H1 (cell line): Measurements from ENCODE around the gene RADX. TPM values are rescaled to one million over a fixed set of nuclear protein-coding genes. Genes with fewer than 3 reads are reported as not detected.

ENCODE experiments used
- CTCF ChIA-PET: fragments of 300-600 bp; sonication (Branson Sonifier 250); formaldehyde crosslinking; loops from one replicate; lab custom pipeline; 2021; ENCODE audit not compliant: partially characterized antibody; lab: Charles Lee
- POLR2A ChIA-PET: fragments of 300-600 bp; sonication (Branson Sonifier 250); formaldehyde crosslinking; loops from one replicate; lab custom pipeline; 2021; ENCODE audit warnings: inconsistent platforms; ENCODE audit not compliant: partially characterized antibody; lab: Charles Lee
- DNase-seq, 2 experiments: peaks; one replicate each; pipeline versions ENCODE4 v3.0.0 to v3.0.0-alpha.2; 2010 to 2022; ENCODE audit warnings: low spot score in 2 of 2, low read depth in 1 of 2, mixed read lengths in 1 of 2
- FAIRE-seq: peaks from 2 replicates; lab custom pipeline; 2011; peaks lifted over from hg19 to GRCh38; lab: Jason Lieb, UNC
- H2AFZ ChIP-seq: 2 replicates; pipeline ENCODE4 v1.8.1; 2012; ENCODE audit warnings: low read length, inconsistent platforms
- H2AK5ac ChIP-seq: 2 replicates; pipeline ENCODE4 v1.6.1; 2013; ENCODE audit warnings: low read depth, low read length
- H2BK120ac ChIP-seq: replicated peaks from 2 replicates; pipeline ENCODE3; 2013; ENCODE audit warnings: low read depth, low read length, inconsistent platforms
- H2BK12ac ChIP-seq: 2 replicates; pipeline ENCODE4 v1.6.1; 2013; ENCODE audit warnings: low read depth, low read length
- H2BK15ac ChIP-seq: 2 replicates; pipeline ENCODE4 v1.6.1; 2013; ENCODE audit warnings: low read length
- H2BK20ac ChIP-seq: 2 replicates; pipeline ENCODE4 v1.6.1; 2013; ENCODE audit warnings: low read length
- H2BK5ac ChIP-seq: 2 replicates; pipeline ENCODE4 v1.6.1; 2013; ENCODE audit warnings: low read depth, low read length
- H3K14ac ChIP-seq: 2 replicates; pipeline ENCODE4 v1.6.1; 2013; ENCODE audit warnings: inconsistent platforms; ENCODE audit not compliant: insufficient read length
- H3K18ac ChIP-seq: 2 replicates; pipeline ENCODE4 v1.6.1; 2013; ENCODE audit warnings: low read length; ENCODE audit errors: extremely low read depth
- H3K23ac ChIP-seq: 2 replicates; pipeline ENCODE4 v1.6.1; 2013; ENCODE audit warnings: inconsistent platforms; ENCODE audit not compliant: insufficient read length
- H3K23me2 ChIP-seq: 2 replicates; pipeline ENCODE4 v1.6.1; 2013; ENCODE audit warnings: low read depth, low read length
- H3K27ac ChIP-seq: 2 replicates; pipeline ENCODE4 v1.6.1; 2011; ENCODE audit warnings: low read depth, low read length, inconsistent platforms
- H3K27me3 ChIP-seq, 4 experiments: replicated peaks in 1 of 4; 1 replicate in 1 of 4; 2 replicates in 3 of 4; pipeline versions ENCODE4 v1.6.1 to v1.8.1; 2011 to 2013; ENCODE audit warnings: low read length in 3 of 4, mild to moderate bottlenecking in 3 of 4, inconsistent platforms in 2 of 4, mixed read lengths in 2 of 4, moderate library complexity in 1 of 4; ENCODE audit not compliant: control insufficient read depth in 3 of 4, insufficient read depth in 3 of 4; ENCODE audit errors: extremely low read depth in 1 of 4
- H3K36me3 ChIP-seq, 4 experiments: 2 replicates each; pipeline versions ENCODE4 v1.6.1 to v1.8.1; 2011 to 2013; ENCODE audit warnings: mild to moderate bottlenecking in 4 of 4, low read length in 3 of 4, moderate library complexity in 2 of 4, control low read depth in 1 of 4, inconsistent platforms in 1 of 4; ENCODE audit not compliant: insufficient read depth in 4 of 4, control insufficient read depth in 2 of 4
- H3K4ac ChIP-seq: replicated peaks from 2 replicates; pipeline ENCODE3; 2013; ENCODE audit warnings: low read length, low read depth, mixed read lengths, inconsistent platforms; ENCODE audit not compliant: insufficient read length
- H3K4me1 ChIP-seq, 4 experiments: replicated peaks in 1 of 4; 1 replicate in 1 of 4; 2 replicates in 3 of 4; pipeline versions ENCODE4 v1.6.1 to v1.8.1; 2011 to 2013; ENCODE audit warnings: low read length in 3 of 4, inconsistent platforms in 2 of 4, mixed read lengths in 1 of 4; ENCODE audit not compliant: insufficient read depth in 4 of 4, control insufficient read depth in 3 of 4
- H3K4me2 ChIP-seq, 2 experiments: 2 replicates each; pipeline versions ENCODE4 v1.6.1 to v1.8.1; 2011 to 2013; ENCODE audit warnings: low read depth in 2 of 2, low read length in 2 of 2, control low read depth in 1 of 2, inconsistent platforms in 1 of 2, mild to moderate bottlenecking in 1 of 2; ENCODE audit not compliant: insufficient read depth in 1 of 2
- H3K4me3 ChIP-seq, 4 experiments: fragments of 200-600, 300-600 bp in 1 of 4; sonication (generic), shearing (Covaris generic), sonication (Bioruptor Twin) in 1 of 4; 2 replicates each; pipeline versions ENCODE4 v1.5.1 to v1.8.1; 2011 to 2016; ENCODE audit warnings: low read length in 4 of 4, low read depth in 3 of 4, control low read depth in 2 of 4, inconsistent platforms in 2 of 4, mild to moderate bottlenecking in 2 of 4, mixed read lengths in 1 of 4, moderate library complexity in 1 of 4; ENCODE audit not compliant: insufficient read depth in 2 of 4; ENCODE audit errors: extremely low read depth in 1 of 4
- H3K56ac ChIP-seq: replicated peaks from 2 replicates; pipeline ENCODE3; 2013; ENCODE audit warnings: low read depth, mild to moderate bottlenecking, mixed read lengths, low read length, inconsistent platforms; ENCODE audit not compliant: insufficient read length
- H3K79me1 ChIP-seq: 2 replicates; pipeline ENCODE4 v1.6.1; 2013; ENCODE audit warnings: low read depth, low read length, control low read depth
- H3K79me2 ChIP-seq, 2 experiments: 2 replicates each; pipeline versions ENCODE4 v1.6.1 to v1.8.1; 2012 to 2013; ENCODE audit warnings: low read length in 2 of 2, mild to moderate bottlenecking in 2 of 2, inconsistent platforms in 1 of 2; ENCODE audit not compliant: insufficient read depth in 2 of 2, control insufficient read depth in 1 of 2
- H3K9ac ChIP-seq, 4 experiments: replicated peaks in 1 of 4; 1 replicate in 1 of 4; 2 replicates in 3 of 4; pipeline versions ENCODE4 v1.6.1 to v1.8.1; 2011 to 2013; ENCODE audit warnings: low read depth in 3 of 4, low read length in 3 of 4, control low read depth in 2 of 4, mild to moderate bottlenecking in 2 of 4, moderate library complexity in 2 of 4, inconsistent platforms in 1 of 4; ENCODE audit errors: extremely low read depth in 1 of 4
- H3K9me3 ChIP-seq, 2 experiments: 2 replicates each; pipeline versions ENCODE4 v1.6.1 to v1.8.1; 2012 to 2013; ENCODE audit warnings: mild to moderate bottlenecking in 2 of 2, moderate library complexity in 2 of 2, control low read depth in 1 of 2, inconsistent platforms in 1 of 2, low read depth in 1 of 2, low read length in 1 of 2, mixed read lengths in 1 of 2; ENCODE audit not compliant: insufficient read depth in 2 of 2
- H4K20me1 ChIP-seq, 2 experiments: replicated peaks in 1 of 2; 2 replicates each; pipeline versions ENCODE3 to v1.8.1; 2011 to 2013; ENCODE audit warnings: inconsistent platforms in 2 of 2, low read length in 2 of 2, mild to moderate bottlenecking in 1 of 2; ENCODE audit not compliant: insufficient read depth in 2 of 2, control insufficient read depth in 1 of 2
- H4K5ac ChIP-seq: 2 replicates; pipeline ENCODE4 v1.6.1; 2013; ENCODE audit warnings: low read length, low read depth, mixed read lengths, inconsistent platforms; ENCODE audit not compliant: insufficient read length
- H4K8ac ChIP-seq: 2 replicates; pipeline ENCODE4 v1.8.0; 2013; ENCODE audit warnings: mild to moderate bottlenecking, moderate library complexity, low read length, inconsistent platforms; ENCODE audit not compliant: insufficient read depth; ENCODE audit errors: extremely low read depth
- H4K91ac ChIP-seq: replicated peaks from 2 replicates; pipeline ENCODE3; 2013; ENCODE audit warnings: low read length, mixed read lengths, inconsistent platforms; ENCODE audit not compliant: insufficient read length
- CTBP2 ChIP-seq: IDR thresholded peaks from 2 replicates; pipeline ENCODE4 v1.7.0; 2011; ENCODE audit warnings: borderline replicate concordance, mild to moderate bottlenecking, moderate library complexity, mixed read lengths, low read length; ENCODE audit not compliant: insufficient read depth, insufficient read length
- MAFK ChIP-seq: IDR thresholded peaks from 2 replicates; pipeline ENCODE4 v1.6.1; 2012; ENCODE audit warnings: low read depth, mild to moderate bottlenecking, improper control_type of control experiment, low read length
- RAD21 ChIP-seq, 2 experiments: IDR thresholded peaks in 1 of 2; conservative IDR thresholded peaks in 1 of 2; 2 replicates each; pipeline ENCODE4 v1.6.1; 2011; ENCODE audit warnings: low read depth in 2 of 2, low read length in 2 of 2, improper control_type of control experiment in 1 of 2, inconsistent platforms in 1 of 2, mild to moderate bottlenecking in 1 of 2, moderate library complexity in 1 of 2
- SRF ChIP-seq: IDR thresholded peaks from 2 replicates; pipeline ENCODE4 v1.6.1; 2011; ENCODE audit warnings: mild to moderate bottlenecking, low read depth, low read length, moderate library complexity
- TAF7 ChIP-seq: optimal IDR thresholded peaks from 2 replicates; pipeline ENCODE3; 2011; ENCODE audit warnings: low read depth, mild to moderate bottlenecking, inconsistent platforms, low read length, moderate library complexity, borderline replicate concordance
- WGBS, 2 experiments: shearing (Covaris generic) in 1 of 2; methylation state at CpG; one replicate each; pipeline versions ENCODE4 v1.1.6 to v1.1.7; 2013 to 2015; ENCODE audit warnings: low lambda C conversion rate in 2 of 2, mixed read lengths in 2 of 2, inconsistent platforms in 1 of 2, low coverage in 1 of 2, missing lambda C conversion rate in 1 of 2; ENCODE audit not compliant: insufficient replicate concordance in 2 of 2, insufficient coverage in 1 of 2, insufficient read length in 1 of 2; ENCODE audit errors: extremely low coverage in 1 of 2, missing lambda C conversion rate in 1 of 2; 5-methylcytosine and 5-hydroxymethylcytosine counted together
- polyA plus RNA-seq, 7 experiments: library from polyadenylated mRNA; depleted of rRNA in 3 of 7; stranded (reverse) in 5 of 7; unstranded in 2 of 7; fragments of >200 nt in 5 of 7; fragments of 200-250 nt in 2 of 7; gene quantifications; 1 replicate in 5 of 7; 2 replicates in 1 of 7; 4 replicates in 1 of 7; pipeline versions ENCODE4 v1.2.1 to v1.2.3, GENCODE V29; 2011 to 2013; ENCODE audit warnings: missing spikeins in 2 of 7, mixed read lengths in 2 of 7
- total RNA-seq: library from RNA; stranded (reverse); fragmentation: NEBNext Ultra II Directional; extraction: Animal tissue kit (Norgen Biotek cat#: 25700); gene quantifications from 2 replicates; pipeline ENCODE4 v1.2.1, GENCODE V29; 2021

The RADX gene
- total and polyA plus RNA-seq, 2 of the 8 experiments (the other 6 are each of a cell fraction or from before 2014, with no cell fraction given): 1.7 to 4.5 TPM

DNA sequence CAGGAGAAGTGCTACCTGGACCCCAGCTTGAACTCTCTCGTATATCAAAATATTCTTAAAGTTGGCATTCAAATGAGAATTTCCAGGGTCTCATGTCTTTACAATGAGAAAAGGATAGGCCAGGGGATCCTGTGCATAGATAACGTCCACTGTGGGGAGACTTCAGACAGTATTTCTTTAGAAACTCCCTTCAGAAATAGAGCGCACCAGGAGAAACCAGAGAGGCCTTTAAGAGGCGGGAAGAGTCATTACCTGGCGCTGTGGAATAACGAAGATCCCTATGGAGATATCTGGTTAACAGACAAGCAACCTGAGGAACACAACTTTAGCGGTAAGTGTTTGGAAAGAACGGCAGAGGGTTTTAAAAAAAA lies 600 bp downstream of the RADX start:
- H4K5ac ChIP-seq: no peak overlapping the region
- H3K9ac ChIP-seq: peak overlapping the region in 2 of 4 experiments; percentile 29 to 47; a peak in 3 of 7 replicates
- H3K4ac ChIP-seq: no peak overlapping the region
- no peaks in the 10 kb centered on the region for H3K79me1 ChIP-seq
- H2BK5ac ChIP-seq: no peak overlapping the region
- no peaks in the 10 kb centered on the region for H3K36me3 ChIP-seq
- no peaks in the 10 kb centered on the region for H3K9me3 ChIP-seq
- H4K20me1 ChIP-seq: no peaks in the 10 kb centered on the region
- H3K56ac ChIP-seq: no peak overlapping the region
- H3K27ac ChIP-seq: no peak overlapping the region
- H3K4me1 ChIP-seq: 0 out of 7 replicates have a peak, but pooled peaks cover 0 to 2% (median 0%) of the 10 kb centered on the region in 4 experiments
- H2BK120ac ChIP-seq: no peak overlapping the region
- no peak overlapping the region for H3K14ac ChIP-seq
- H3K23me2 ChIP-seq: peaks cover 2% of the 10 kb centered on the region; the same call in 1 of the 2 replicates
- peak overlapping the region; percentile 92 for H2AFZ ChIP-seq
- no peak for TF ChIP-seq MAFK
- TF ChIP-seq SRF: no peak
- TF ChIP-seq TAF7: no peak
- TF ChIP-seq RAD21 (IDR thresholded peaks at IDR 0.05 in 1 of 2, conservative IDR thresholded peaks at IDR 0.05 in 1 of 2; ENCODE audit: low read depth in 2 of 2, low read length in 2 of 2): no peak
- TF ChIP-seq CTBP2: no peak
- H2AK5ac ChIP-seq: no peak overlapping the region
- no peaks in the 10 kb centered on the region for H3K79me2 ChIP-seq
- CTCF ChIA-PET: no interaction called here
- POLR2A ChIA-PET: no interaction called here
- no peak overlapping the region for H3K23ac ChIP-seq
- peak overlapping the region; percentile 70 to 84 for H3K4me2 ChIP-seq
- no peak overlapping the region for H2BK12ac ChIP-seq
- H3K27me3 ChIP-seq: no peaks in the 10 kb centered on the region; a peak in 1 of 7 replicates
- FAIRE-seq: no peak
- no peak overlapping the region for H4K91ac ChIP-seq
- DNase-seq: peak in 1 of 2 experiments; percentile 36
- peak overlapping the region; percentile 57 to 74 (median 63); a peak in 7 of 8 replicates for H3K4me3 ChIP-seq
- WGBS, 2 experiments: 0% methylated on average over 6 of the region's 8 CpGs; no CpG with 5 or more reads in 1 of the 2 experiments
- no peak overlapping the region for H2BK15ac ChIP-seq
- no peak overlapping the region for H3K18ac ChIP-seq
- no peak overlapping the region for H4K8ac ChIP-seq
- H2BK20ac ChIP-seq: no peak overlapping the region
